Activated CD4-positive, alpha-beta T cell treated with anti-CD3 and anti-CD28 coated beads, Interleukin-2, amount 50 U/mL, for 1 hour (primary cell): ENCODE data around the gene DBN1.

Source experiments
- DNase-seq: peaks from one replicate; pipeline ENCODE4 v3.0.0-alpha.2; 2020

The DBN1 gene

DNA sequence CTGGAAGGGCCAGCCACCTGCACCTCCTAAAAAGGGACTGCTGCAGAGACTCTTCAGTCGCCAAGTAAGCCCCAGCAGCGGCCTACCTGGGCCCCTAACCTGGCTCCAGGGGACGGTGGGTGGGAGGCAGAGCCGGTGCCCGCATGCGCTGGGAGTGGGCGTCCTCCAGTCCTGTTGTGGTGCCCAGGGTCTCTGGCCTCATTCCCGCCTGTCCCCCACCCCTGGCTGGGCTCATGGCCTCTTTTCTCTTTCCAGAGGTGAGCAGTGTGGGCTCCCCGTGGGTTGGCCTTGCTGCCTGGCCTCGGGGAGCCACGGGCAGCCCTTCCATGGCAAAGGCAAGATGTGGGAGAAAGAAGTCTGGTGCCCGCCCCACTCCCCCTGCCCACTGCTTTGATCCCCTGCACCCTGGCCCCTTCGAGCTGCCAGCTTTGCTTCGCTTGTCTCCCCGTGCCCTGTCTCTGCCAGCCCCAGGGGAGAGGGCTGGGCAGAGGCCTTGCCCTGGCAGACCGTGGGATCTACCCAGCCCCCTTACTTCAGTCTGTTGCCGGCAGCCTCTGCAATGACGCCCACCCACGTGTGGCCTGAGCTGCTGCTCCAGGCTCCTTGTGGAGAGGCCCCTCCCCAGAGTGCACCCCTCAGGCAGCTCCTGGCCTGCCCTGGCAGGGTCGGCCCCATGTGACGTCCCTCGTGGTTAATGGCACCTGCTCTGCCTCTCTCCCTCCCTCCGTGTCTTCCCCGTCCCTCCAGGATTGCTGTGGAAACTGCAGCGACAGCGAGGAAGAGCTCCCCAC, 32.2 kb downstream of the DBN1 start:
- DNase-seq = no peak

GRCh38 chr5:177440211-177440989, 33.0 kb downstream of the DBN1 start:
- peak; percentile 48 for DNase-seq

- DNase-seq = no peak
Observed at GRCh38 chr5:177439518-177440053, 33.8 kb downstream of the DBN1 start.

- DNase-seq = no peak
Observed at GRCh38 chr5:177438468-177438867, 35.0 kb downstream of the DBN1 start.

- DNase-seq = no peak
Observed at GRCh38 chr5:177437623-177438022, 35.8 kb downstream of the DBN1 start.

- DNase-seq = no peak
Observed at GRCh38 chr5:177435847-177436536, 37.4 kb downstream of the DBN1 start.

DNA sequence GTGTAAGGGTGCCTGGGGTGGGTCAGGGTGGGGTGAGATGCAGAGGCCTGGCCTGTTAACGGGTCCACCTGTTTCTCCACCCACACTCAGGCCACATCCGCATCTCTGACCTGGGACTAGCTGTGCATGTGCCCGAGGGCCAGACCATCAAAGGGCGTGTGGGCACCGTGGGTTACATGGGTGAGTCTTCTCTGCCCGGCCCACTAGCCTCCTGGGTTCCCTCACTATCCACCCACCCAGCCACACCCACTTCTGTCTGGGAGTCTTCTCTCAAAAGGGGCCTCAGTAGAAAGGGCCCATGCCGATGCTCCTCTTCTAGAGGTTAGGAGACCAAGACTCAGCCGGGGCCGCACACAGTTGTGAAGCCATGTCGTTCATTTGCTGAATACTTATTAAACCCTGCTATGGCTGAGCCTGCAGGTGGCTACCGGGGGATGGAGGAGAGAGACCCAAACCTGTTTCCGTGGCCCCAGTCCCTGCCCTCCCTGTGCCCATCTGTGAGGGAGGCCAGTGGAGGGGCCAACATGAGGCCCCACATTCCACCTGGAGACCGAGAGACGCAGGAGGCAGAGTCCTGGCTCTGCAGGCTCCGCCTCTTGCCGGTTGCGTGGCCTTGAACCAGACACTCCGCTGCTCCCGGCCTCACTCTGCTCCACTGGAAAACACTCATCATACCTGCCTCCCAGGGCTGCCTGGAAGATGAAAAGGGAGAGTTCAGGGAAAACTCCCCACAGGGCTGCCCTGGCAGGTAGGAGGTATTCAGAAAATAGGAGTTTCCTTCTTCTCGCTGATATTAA, 38.3 kb downstream of the DBN1 start:
- DNase-seq = no peak

DNA sequence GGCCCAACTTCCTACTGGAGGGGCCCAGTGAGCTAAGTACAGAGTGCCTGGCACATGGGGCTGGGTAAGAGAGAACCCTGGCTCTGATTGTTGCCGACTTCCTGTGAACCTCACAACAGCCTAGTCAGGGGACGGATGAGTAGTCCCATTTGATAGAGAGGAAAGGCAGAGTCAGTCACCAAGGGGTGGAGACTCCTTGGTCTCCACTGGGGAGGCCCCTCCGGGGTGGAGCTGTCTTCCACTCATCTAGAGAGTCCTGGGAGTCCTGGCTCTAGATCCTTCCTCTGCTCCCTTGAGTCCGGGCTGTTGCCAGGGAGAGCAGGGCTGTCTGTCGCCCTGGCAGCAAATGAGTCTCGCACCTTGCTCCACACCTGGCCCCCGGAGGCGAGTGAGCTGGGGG, 39.0 kb downstream of the DBN1 start:
- peak; percentile 43 for DNase-seq

DNA sequence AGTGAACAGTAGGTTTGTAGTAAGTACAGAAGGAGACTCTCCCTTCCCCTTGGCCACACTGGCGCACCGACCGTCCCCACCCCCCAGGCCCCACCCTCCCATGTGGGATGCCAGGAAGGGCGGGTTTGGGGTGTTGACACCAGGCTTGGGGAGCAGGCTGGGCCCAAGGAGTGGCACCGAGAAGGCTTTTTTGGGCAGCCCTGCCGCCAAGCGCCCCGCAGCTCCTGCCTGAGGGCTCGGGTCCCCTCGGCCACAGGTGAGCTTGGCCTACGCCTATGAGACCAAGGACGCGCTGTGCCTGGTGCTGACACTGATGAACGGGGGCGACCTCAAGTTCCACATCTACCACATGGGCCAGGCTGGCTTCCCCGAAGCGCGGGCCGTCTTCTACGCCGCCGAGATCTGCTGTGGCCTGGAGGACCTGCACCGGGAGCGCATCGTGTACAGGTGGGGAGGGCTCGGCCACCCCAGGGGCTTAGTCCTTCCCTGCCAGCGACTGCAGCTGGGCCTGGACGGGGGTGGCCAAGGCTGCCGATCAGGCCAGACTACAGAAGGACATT, 39.7 kb downstream of the DBN1 start:
- DNase-seq = no peak

DNA sequence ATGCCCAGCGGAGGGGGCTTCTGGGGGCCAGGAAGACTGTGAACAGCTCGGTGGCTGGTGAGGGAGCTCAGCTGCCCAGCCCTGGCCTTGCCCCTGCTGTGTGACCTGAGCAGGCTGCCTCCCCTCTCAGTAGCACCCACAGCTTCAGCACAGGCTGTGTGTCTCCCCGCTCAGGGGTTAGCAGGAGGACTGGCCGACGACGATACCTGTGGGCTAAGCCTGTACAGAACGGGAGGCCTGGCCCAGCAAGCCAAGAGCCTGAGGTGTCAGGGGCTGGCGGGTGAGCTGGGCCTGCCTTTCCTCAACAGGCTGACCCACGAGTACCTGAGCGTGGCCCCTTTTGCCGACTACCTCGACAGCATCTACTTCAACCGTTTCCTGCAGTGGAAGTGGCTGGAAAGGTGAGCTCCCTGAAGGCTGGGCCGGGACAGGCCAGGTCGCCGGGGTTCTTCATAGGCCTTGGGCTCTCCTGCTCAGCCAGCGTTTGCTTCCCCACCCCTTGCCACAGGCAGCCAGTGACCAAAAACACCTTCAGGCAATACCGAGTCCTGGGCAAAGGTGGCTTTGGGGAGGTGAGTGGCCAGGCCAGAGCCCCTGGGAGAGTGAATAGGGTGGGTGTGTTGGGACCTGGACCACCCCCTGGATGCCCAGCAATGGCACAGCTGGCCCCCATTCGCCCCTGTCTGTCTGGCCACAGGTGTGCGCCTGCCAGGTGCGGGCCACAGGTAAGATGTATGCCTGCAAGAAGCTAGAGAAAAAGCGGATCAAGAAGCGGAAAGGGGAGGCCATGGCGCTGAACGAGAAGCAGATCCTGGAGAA, 40.4 kb downstream of the DBN1 start:
- no peak for DNase-seq

DNA sequence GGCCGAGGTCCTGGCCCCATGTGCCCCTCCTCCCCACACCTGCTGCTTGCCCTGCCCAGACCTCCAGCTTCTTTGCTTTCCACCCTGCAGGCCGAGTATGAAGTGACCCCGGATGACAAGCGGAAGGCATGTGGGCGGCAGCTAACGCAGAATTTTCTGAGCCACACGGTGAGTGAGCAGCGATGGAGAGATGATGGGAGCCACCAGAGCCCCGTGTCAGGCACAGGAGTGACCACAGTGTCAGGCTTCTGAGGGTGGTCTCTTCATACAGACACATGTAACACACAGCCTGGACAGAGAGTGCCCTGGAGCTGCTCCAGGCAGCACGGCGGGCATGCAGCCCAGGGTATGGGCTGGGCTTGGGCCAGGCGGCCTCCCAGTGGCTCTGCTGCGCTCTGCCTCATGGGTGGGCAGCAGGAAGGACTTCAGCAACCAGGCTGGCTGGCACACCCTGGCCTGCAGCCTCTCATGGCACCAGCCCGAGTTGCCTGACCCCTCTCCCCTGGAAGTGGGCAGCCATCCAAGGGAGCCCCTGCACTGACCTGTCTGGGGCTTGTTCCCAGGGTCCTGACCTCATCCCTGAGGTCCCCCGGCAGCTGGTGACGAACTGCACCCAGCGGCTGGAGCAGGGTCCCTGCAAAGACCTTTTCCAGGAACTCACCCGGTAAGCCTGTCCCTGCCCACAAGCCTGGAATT, 41.1 kb downstream of the DBN1 start:
- DNase-seq = no peak

DNA sequence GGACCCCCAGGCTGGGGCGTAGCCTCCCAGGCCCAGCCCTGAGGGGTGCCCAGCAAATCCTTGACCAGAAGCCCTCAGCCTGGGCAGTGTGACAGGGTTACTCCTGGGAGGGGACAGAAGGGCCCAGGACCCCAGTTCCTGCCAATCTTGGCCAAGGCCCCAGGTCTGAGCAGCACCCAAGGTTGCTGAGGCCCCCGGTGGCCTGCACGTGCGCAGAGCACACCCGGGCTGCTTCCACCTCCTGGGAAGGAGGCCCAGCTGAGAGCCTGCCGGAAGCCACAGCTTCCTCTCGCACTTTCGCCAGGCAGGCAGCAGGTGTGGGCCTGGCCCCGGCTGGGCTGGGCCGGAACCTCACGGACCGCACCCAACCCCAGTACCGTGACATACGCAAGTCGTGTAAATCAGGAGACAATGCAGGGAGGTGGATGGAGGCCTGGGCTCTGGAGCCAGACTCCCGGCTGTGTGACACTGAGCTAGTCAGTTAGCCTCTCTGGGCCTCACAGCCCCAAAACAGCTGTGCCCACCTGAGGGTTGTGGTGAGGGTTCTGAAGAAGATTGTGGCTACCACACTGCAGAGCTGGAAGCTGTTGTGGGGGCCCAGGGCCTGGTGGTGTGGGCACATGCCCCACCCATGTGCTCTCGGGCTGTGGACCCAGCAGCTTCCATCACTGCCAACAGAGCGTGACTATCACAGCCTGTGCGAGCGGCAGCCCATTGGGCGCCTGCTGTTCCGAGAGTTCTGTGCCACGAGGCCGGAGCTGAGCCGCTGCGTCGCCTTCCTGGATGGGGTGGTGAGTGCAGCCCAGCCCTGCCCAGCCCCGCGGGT, 41.9 kb downstream of the DBN1 start:
- peak; percentile 54 for DNase-seq

GRCh38 chr5:177430972-177431316, 42.5 kb downstream of the DBN1 start:
- DNase-seq = no peak

GRCh38 chr5:177430140-177430951, 43.1 kb downstream of the DBN1 start:
- no peak for DNase-seq

- peak; percentile 73 for DNase-seq
Observed at GRCh38 chr5:177429248-177430040, 44.0 kb downstream of the DBN1 start.

DNA sequence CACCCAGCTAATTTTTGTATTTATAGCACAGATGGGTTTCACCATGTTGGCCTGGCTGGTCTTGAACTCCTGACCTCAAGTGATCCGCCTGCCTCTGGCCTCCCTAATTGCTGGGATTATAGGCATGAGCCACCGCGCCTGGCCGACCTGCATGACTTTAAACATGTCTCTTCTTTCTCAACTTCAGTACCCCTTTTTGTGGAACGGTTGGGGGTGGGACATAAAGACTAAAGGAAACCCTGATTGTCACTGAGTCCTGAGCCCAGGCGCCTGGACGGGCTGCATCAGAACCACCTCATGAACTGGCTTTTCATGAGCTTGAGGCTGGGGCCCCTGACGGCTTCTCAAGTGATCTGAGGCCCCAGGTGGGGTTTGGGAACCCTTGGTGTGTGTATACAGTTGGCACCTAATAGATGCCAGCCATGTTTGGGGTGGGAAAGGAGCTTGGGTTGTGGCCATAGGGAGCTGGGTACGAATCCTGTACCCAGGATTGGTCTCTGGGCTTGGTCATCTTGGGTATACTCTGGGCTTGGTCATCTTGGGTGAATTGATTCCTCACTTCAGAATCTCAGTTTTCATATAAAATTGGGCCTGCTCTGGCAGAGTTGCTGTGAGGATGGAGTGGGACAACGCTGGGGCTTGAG, 44.7 kb downstream of the DBN1 start:
- no peak for DNase-seq

- DNase-seq = no peak
Observed at GRCh38 chr5:177427919-177428573, 45.4 kb downstream of the DBN1 start.
